ENCODE data around the gene CFI.
"Not testable (repeated sequence)": the region's sequence is repeated elsewhere in the genome, so short reads cannot be mapped to it uniquely, and the experiment has no call there.

Gene CFI

DNA sequence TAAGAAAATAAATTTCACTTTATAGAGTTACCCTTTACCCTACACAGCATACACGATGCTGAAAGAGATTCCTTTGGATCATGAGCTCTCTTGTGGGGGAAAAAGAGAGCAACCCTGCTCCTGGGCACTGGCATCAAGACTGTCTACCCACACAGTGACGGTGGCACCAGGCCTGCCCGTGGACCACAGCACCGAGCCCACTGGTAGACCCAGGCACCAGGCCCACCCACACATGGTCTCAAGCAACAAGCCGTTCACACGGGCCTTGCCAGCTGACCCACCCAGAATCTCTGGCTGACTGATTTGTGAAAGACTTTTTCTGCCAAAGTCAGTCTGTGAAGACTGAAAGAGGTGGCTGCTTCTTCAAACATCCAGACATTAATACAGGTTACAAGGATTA is 6.7 kb downstream of the CFI start:
- DNase-seq = no peak

DNA sequence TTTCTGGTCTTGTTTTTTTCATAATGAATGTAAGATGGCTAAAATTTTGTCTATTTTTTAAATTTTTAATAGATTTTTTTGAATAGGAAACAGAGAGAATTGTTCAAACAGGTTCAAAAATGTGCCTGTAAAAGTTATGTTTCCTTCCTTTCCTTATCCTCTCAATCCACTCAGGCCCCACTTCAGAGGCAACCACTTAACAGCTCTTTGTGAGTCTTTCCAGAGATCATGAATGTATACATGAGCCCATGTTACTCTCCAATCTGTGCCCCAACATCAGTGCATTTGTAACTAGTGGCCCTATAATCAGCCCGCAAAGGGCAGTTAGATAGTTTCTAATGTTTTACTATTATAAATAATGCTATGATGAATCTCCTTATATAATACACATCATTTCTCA is 14.0 kb downstream of the CFI start:
- DNase-seq = no peak

- DNase-seq = no peak
Measured at GRCh38 chr4:109786846-109787245, 15.0 kb downstream of the CFI start.

GRCh38 chr4:109782092-109782491 is 19.7 kb downstream of the CFI start:
- not testable (repeated sequence) for DNase-seq

- no peak for DNase-seq
Measured at GRCh38 chr4:109764789-109765402, 36.9 kb downstream of the CFI start.

GRCh38 chr4:109764376-109764775 is 37.4 kb downstream of the CFI start:
- DNase-seq = no peak

GRCh38 chr4:109760682-109761081 is 41.1 kb downstream of the CFI start:
- DNase-seq = no peak

GRCh38 chr4:109755656-109756055 is 46.1 kb downstream of the CFI start:
- DNase-seq = no peak

DNA sequence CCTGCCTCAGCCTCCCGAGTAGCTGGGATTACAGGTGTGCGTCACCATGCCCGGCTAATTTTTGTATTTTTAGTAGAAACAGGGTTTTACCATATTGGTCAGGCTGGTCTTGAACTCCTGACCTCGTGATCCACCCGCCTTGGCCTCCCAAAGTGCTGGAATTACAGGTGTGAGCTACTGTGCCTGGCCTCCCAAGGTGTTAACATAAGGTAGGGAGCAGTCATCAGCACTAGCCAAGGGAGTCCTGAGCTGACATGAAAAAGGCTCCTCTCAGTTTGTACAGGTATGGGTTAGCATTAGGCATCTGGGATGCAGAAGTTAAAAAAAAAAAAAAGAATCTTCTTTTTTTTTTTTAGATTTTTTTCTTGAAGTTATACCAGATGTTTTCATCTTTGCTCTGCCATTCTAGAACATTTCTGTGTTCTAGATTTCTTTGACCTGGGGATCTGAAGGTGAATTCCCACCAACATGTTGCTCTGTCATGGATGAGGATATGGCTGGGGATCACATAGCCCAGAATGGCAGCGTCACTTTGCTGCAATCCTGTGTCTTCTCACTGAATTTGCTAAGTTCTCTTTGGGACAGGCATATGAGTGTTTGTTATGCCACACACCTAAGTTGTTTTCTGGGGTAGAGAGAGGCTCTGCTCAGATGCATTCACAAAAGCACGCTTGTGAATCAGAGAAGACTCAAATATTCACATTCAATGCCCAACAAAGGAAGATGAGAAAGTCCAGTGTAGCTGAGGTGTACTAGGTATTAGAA is 47.5 kb downstream of the CFI start:
- DNase-seq = no peak

DNA sequence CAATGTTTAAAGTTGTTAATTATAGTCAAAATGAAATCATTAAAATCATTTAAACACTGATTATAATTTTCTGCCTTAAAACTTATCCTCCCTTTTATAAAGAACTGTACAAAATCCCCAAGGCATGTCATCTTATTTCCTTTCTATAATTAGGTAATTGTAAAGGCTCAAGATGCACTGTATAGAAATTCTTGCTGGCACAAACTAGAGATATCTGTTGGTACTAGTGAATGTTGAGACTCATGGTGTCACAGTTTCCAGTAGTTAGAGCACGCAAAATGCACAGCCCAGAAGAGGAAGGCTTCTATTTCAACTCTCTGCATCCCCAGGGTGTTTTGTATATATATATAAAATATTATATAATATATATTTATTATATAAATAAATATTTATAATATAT is 49.3 kb downstream of the CFI start:
- DNase-seq = no peak

- DNase-seq = no peak
Measured at GRCh38 chr4:109751852-109752251, 49.9 kb downstream of the CFI start.

- no peak for DNase-seq
Measured at GRCh38 chr4:109750652-109751244, 51.1 kb downstream of the CFI start.

- DNase-seq = no peak
Measured at GRCh38 chr4:109749388-109750082, 52.3 kb downstream of the CFI start.

GRCh38 chr4:109748114-109748513 is 53.7 kb downstream of the CFI start:
- DNase-seq = no peak

DNA sequence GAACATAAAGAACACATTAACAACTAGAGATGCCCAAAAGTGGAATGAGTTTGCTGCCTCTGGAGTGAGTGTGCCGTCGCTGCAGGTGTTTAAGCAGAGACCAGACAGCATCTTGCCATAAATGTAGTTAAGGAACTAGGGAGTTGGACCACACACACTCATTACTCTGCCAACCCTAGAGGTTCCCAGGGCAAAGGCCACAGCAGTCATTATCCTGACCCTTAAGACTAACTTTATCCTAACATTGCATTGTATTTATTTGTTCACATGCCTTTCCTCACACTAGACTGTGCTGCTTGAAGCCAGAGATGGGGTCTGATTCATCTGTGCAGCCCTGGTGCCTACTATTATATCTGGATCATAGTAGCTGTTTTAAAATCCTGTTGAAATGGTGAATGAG is 55.1 kb downstream of the CFI start:
- no peak for DNase-seq

DNA sequence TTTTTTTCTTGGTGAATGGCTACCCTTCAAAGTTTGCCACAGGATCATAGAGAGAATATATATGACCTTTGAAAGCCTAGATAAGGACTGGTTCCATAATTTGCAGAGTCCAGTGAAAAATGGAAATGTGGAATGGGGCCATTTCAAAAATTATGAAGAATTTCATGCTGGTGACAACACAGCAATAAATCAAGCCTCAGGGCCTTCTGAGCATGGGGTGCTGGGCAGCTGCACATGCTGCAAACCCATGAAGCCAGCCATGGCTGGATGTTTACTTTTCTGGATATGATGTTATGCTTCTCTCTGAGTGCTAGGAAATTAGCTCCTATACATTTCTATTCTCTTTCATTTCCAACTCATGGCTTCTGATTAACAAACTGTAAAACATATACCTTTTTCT is 56.0 kb downstream of the CFI start:
- DNase-seq = no peak

DNA sequence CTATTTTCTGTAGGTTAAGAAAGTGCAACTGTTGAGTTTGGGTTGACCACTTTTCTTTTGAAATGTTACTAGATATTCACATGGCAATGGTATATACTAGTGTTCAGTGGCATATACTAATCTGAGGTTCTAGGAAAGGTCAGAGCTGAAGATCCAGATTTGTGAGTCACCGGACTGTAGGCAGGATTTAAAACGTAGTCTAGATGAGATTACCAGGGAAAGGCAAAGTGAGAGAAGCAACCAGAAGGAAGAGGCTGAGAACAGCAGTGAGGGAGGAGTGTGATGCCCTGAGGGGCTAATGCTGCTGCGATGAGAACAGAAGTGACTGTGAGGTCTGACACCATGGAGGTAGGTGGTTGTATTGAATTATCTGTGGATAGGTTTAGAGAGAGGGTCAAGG is 62.3 kb downstream of the CFI start:
- DNase-seq = no peak

GRCh38 chr4:109738104-109738872 is 63.5 kb downstream of the CFI start:
- DNase-seq = no peak

DNA sequence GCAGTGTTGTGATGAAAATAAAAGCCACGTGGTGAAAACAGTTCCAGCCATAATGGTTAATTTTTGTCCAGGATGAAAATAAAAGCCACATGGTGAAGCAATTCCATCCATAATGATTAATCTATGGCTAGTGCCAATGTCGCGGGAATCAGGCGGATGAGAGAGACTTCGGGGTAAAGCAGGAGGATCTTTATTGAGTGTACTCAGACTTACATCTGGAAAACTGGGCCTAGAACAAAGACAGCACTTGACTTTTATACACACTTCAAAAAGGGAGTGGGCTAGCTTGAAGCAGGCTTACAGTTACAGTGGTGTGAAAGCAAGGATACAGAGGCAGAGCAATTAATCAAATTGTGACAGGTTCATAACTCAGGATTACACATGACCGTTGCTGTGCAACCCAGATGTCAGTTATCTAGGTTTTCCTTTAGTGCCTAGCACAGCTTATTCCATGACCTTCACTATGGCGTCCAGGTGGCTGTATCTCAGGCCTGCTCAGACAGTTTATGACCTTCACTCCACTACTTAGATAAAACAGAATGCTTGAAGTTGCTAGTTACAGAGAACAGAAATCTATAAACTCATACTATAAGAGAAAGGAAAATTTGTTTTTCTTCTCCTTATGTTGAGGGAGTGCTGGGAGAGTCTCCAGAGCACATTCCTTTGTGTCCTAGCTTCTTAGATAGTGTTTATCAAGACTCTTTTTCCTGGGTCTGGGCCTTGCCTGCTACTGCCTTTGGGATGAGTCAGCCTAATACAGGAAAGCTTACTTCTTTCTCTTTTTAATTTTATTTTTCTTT is 66.0 kb downstream of the CFI start:
- DNase-seq = no peak

GRCh38 chr4:109733728-109734127 is 68.1 kb downstream of the CFI start:
- DNase-seq = no peak

GRCh38 chr4:109730619-109731545 is 70.9 kb downstream of the CFI start:
- DNase-seq = no peak

Data from CD4-positive, alpha-beta T cell treated with Interleukin-1 beta for 1 hour (primary cell).